Stomach (tissue), 4 donors: ENCODE results near the gene PFDN2.

Source experiments
- EP300 ChIP-seq: sonication (generic); formaldehyde crosslinking; IDR thresholded peaks from one replicate; pipeline ENCODE4 v1.6.1; 2017; ENCODE audit warnings: antibody characterized with exemption
- POLR2A ChIP-seq, 4 donors: fragments of 450-650 bp; IDR thresholded peaks; one replicate each; pipeline ENCODE4 v1.6.1; 2016; ENCODE audit warnings: antibody characterized with exemption in 4 of 4, control low read depth in 2 of 4, mild to moderate bottlenecking in 1 of 4, moderate library complexity in 1 of 4
- POLR2AphosphoS5 ChIP-seq, 3 donors: sonication (generic); formaldehyde crosslinking; IDR thresholded peaks; one replicate each; pipeline ENCODE4 v1.6.1; 2016; ENCODE audit warnings: antibody characterized with exemption in 3 of 3
- TF ChIP-seq, protein P1 (sequence below), 7 experiments: fragments of 450-650 bp in 4 of 7; fragments of 200-600 bp in 3 of 7; sonication (generic) in 3 of 7; IDR thresholded peaks; one replicate each; pipeline ENCODE4 v1.5.1; 2016 to 2019; ENCODE audit warnings: antibody characterized with exemption in 7 of 7, control low read depth in 2 of 7, mild to moderate bottlenecking in 1 of 7

DNA sequence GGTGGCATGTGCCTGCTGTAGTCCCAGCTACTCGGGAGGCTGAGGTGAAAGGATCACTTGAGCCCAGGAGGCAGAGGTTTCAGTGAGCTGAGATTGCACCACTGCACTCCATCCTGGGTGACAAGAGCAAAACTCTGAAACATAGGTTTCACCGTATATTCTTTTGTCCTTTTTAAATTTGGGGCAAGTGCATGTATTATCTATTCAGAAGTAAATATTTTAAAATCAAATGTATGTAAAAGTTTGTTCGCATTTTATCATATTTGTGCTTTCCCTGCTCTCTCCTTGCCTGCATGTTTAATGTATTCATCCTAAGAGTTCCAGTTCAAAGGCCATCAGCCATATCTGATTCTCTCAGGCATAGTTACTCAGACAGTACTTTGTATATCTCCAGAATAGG is 28.0 kb upstream of the PFDN2 start:
- TF ChIP-seq, protein P1, sequence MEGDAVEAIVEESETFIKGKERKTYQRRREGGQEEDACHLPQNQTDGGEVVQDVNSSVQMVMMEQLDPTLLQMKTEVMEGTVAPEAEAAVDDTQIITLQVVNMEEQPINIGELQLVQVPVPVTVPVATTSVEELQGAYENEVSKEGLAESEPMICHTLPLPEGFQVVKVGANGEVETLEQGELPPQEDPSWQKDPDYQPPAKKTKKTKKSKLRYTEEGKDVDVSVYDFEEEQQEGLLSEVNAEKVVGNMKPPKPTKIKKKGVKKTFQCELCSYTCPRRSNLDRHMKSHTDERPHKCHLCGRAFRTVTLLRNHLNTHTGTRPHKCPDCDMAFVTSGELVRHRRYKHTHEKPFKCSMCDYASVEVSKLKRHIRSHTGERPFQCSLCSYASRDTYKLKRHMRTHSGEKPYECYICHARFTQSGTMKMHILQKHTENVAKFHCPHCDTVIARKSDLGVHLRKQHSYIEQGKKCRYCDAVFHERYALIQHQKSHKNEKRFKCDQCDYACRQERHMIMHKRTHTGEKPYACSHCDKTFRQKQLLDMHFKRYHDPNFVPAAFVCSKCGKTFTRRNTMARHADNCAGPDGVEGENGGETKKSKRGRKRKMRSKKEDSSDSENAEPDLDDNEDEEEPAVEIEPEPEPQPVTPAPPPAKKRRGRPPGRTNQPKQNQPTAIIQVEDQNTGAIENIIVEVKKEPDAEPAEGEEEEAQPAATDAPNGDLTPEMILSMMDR (IDR thresholded peaks at IDR 0.05): no peak
- TF ChIP-seq EP300 (no peak), POLR2A (IDR thresholded peaks at IDR 0.05) (no peak), POLR2AphosphoS5 (IDR thresholded peaks at IDR 0.05) (no peak)
